Peyer's patch (tissue), 4 donors: ENCODE results near the gene ARCN1.

ENCODE experiments used
- POLR2A ChIP-seq, 2 donors: fragments of 450-650 bp; IDR thresholded peaks; one replicate each; pipeline ENCODE4 v1.5.1; 2017; ENCODE audit warnings: antibody characterized with exemption in 2 of 2, mild to moderate bottlenecking in 2 of 2, moderate library complexity in 2 of 2
- TF ChIP-seq, protein P1 (sequence below), 6 experiments: fragments of 450-650 bp in 4 of 6; fragments of 200-600 bp in 2 of 6; sonication (generic) in 1 of 6; IDR thresholded peaks; one replicate each; pipeline ENCODE4 v1.5.1; 2017 to 2019; ENCODE audit warnings: antibody characterized with exemption in 6 of 6, mild to moderate bottlenecking in 3 of 6, moderate library complexity in 1 of 6

DNA sequence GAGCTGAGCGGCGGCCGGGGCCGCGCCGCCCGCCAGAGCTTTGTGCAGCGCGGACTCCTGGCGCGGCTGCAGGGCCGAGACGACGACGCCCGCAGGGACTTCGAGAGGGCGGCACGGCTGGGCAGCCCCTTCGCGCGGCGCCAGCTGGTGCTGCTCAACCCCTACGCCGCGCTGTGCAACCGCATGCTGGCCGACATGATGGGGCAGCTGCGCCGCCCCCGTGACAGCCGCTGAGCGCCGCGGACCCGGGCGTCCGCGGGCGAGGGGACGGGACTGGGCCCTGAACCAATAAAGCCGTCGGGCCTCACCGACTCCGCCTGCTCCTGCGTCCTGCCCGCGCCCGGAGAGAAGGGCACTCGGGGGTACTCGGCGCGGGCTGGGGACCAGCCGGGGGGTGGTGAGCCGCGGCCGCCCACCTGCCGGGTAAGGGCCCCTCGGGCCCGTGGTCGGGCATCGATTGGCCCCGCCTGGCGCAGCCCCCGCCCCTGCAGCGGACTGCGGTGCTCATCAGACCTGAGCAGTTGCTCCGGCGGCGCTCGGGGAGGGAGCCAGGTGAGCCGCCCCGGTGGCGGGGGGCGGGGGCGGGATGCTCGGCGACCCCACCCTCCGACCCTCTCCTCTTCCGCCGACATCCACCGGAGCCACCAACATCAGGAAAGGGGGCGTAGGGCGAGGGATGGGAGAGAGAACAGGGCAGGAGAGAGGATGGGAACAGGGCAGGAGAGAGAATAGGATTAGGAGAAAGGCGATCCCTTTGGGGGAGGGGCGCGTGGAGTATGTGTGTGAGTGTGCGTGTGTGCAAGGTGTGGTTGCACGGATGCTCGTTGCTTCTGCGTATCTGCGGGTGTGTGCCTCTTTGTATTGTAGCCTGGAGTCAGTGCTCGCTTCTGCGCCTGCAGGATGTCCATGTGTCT lies 41.3 kb upstream of the ARCN1 start, which contains the start of gene TMEM25:
- no peak for TF ChIP-seq POLR2A (IDR thresholded peaks at IDR 0.05)
- TF ChIP-seq, protein P1, sequence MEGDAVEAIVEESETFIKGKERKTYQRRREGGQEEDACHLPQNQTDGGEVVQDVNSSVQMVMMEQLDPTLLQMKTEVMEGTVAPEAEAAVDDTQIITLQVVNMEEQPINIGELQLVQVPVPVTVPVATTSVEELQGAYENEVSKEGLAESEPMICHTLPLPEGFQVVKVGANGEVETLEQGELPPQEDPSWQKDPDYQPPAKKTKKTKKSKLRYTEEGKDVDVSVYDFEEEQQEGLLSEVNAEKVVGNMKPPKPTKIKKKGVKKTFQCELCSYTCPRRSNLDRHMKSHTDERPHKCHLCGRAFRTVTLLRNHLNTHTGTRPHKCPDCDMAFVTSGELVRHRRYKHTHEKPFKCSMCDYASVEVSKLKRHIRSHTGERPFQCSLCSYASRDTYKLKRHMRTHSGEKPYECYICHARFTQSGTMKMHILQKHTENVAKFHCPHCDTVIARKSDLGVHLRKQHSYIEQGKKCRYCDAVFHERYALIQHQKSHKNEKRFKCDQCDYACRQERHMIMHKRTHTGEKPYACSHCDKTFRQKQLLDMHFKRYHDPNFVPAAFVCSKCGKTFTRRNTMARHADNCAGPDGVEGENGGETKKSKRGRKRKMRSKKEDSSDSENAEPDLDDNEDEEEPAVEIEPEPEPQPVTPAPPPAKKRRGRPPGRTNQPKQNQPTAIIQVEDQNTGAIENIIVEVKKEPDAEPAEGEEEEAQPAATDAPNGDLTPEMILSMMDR (IDR thresholded peaks at IDR 0.05): no peak
